BE2C (cell line): ENCODE data around the gene KCTD14.
"Not testable (repeated sequence)": the region's sequence is repeated elsewhere in the genome, so short reads cannot be mapped to it uniquely, and the experiment has no call there.

Experiments
- DNase-seq: peaks from one replicate; pipeline ENCODE4 v3.0.0-alpha.2; 2020
- H3K27me3 ChIP-seq: fragments of 250-450 bp; sonication (Bioruptor Pico); 2 replicates; pipeline ENCODE4 v1.5.1; 2020; ENCODE audit warnings: mild to moderate bottlenecking
- H3K36me3 ChIP-seq: fragments of 250-450 bp; sonication (Bioruptor Pico); 2 replicates; pipeline ENCODE4 v1.5.1; 2020; ENCODE audit warnings: mild to moderate bottlenecking
- H3K4me1 ChIP-seq: fragments of 250-450 bp; sonication (Bioruptor Pico); 2 replicates; pipeline ENCODE4 v1.5.1; 2020
- H3K4me3 ChIP-seq: 2 replicates; pipeline ENCODE4 v1.5.1; 2011; ENCODE audit warnings: low read depth, low read length
- H3K9me3 ChIP-seq: fragments of 250-450 bp; sonication (Bioruptor Pico); 2 replicates; pipeline ENCODE4 v1.5.1; 2020
- TF ChIP-seq, protein P1 (sequence below): IDR thresholded peaks from 2 replicates; pipeline ENCODE4 v1.5.1; 2012; ENCODE audit warnings: mild to moderate bottlenecking, low read depth, low read length

Gene KCTD14

GRCh38 chr11:78041843-78042440 lies 18.9 kb upstream of the KCTD14 start:
- DNase-seq = no peak
- Histone ChIP-seq H3K4me3 (no peak overlapping the region), H3K36me3 (no peaks in the 10 kb centered on the region), H3K27me3 (no peaks in the 10 kb centered on the region), H3K4me1 (peaks cover 29% of the 10 kb centered on the region), H3K9me3 (peaks cover 4% of the 10 kb centered on the region)
- TF ChIP-seq, protein P1, sequence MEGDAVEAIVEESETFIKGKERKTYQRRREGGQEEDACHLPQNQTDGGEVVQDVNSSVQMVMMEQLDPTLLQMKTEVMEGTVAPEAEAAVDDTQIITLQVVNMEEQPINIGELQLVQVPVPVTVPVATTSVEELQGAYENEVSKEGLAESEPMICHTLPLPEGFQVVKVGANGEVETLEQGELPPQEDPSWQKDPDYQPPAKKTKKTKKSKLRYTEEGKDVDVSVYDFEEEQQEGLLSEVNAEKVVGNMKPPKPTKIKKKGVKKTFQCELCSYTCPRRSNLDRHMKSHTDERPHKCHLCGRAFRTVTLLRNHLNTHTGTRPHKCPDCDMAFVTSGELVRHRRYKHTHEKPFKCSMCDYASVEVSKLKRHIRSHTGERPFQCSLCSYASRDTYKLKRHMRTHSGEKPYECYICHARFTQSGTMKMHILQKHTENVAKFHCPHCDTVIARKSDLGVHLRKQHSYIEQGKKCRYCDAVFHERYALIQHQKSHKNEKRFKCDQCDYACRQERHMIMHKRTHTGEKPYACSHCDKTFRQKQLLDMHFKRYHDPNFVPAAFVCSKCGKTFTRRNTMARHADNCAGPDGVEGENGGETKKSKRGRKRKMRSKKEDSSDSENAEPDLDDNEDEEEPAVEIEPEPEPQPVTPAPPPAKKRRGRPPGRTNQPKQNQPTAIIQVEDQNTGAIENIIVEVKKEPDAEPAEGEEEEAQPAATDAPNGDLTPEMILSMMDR = no peak

GRCh38 chr11:78041380-78041719 lies 18.3 kb upstream of the KCTD14 start:
- not testable (repeated sequence) for DNase-seq, H3K36me3 ChIP-seq, H3K27me3 ChIP-seq, H3K4me3 ChIP-seq, H3K9me3 ChIP-seq
- peaks cover 32% of the 10 kb centered on the region for H3K4me1 ChIP-seq

DNA sequence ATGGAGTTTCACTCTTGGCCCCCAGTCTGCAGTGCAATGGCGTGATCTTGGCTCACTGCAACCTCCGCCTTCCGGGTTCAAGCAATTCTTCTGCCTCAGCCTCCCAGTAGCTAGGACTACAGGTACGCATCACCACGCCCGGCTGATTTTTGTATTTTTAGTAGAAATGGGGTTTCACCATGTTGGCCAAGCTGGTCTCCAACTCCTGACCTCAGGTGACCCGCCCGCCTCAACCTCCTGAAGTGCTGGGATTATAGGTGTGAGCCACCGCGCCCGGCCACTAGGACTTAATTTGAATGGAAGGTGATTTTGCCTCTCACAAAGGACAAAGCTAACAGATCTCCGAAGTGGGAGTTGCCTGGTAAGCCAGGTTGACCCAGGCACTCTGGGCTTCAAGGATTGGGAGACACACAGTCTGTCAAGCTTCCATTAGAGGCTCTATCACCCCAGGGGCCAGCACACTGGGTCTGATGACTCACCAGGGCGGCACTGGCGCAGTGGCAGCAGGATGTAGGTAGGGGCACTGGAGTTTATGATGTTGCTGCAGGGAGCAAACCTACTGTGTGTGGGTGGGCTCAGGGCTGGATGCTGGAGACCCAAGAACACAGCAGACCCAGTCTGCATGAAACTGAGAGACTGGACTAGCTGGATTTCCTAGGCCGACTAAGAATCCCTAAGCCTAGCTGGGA lies 17.8 kb upstream of the KCTD14 start:
- peaks cover 32% of the 10 kb centered on the region for H3K4me1 ChIP-seq
- peaks cover 4% of the 10 kb centered on the region for H3K9me3 ChIP-seq
- no peaks in the 10 kb centered on the region for H3K36me3 ChIP-seq
- DNase-seq = peak; percentile 64
- TF ChIP-seq, protein P1 = no peak
- H3K4me3 ChIP-seq = no peak overlapping the region
- no peaks in the 10 kb centered on the region for H3K27me3 ChIP-seq

- TF ChIP-seq, protein P1 = no peak
- Histone ChIP-seq H3K27me3 (no peaks in the 10 kb centered on the region), H3K4me1 (peaks cover 32% of the 10 kb centered on the region), H3K4me3 (peak overlapping the region; percentile 18; the same call in 1 of the 2 replicates), H3K9me3 (peaks cover 4% of the 10 kb centered on the region), H3K36me3 (no peaks in the 10 kb centered on the region)
- peak; percentile 91 for DNase-seq
Measured at GRCh38 chr11:78039919-78040671, 17.0 kb upstream of the KCTD14 start.

DNA sequence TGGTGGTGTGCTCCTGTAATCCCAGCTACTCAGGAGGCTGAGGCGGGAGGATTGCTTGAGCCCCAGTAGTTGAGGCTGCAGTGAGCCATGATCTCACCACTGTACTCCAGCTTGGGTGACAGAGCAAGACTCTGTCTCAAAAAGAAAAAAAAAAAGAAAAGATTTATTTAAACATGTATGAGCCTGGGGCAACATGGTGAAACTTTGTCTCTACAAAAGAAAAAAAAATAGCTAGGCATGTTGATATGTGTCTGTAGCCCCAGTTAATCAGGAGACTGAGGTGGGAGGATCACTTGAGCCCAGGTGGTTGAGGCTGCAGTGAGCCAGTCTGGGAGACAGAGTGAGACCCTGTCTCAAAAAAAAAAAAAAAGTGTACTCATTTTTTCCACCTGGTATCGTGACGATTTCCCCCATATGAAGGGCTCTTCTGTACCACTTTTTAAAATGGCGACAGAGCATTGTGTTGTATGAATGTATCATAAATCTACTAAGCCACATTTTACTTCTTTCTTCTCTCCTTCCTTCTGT lies 16.4 kb upstream of the KCTD14 start:
- DNase-seq = no peak
- H3K27me3 ChIP-seq = no peaks in the 10 kb centered on the region
- TF ChIP-seq, protein P1 = no peak
- H3K4me3 ChIP-seq = no peak overlapping the region
- H3K4me1 ChIP-seq = peaks cover 32% of the 10 kb centered on the region
- peaks cover 4% of the 10 kb centered on the region for H3K9me3 ChIP-seq
- no peaks in the 10 kb centered on the region for H3K36me3 ChIP-seq

GRCh38 chr11:78038697-78039313 lies 15.7 kb upstream of the KCTD14 start:
- TF ChIP-seq, protein P1 = no peak
- H3K27me3 ChIP-seq = no peaks in the 10 kb centered on the region
- H3K4me1 ChIP-seq = peaks cover 32% of the 10 kb centered on the region
- no peaks in the 10 kb centered on the region for H3K36me3 ChIP-seq
- peaks cover 4% of the 10 kb centered on the region for H3K9me3 ChIP-seq
- no peak for DNase-seq
- H3K4me3 ChIP-seq = no peak overlapping the region
